ENCODE measurements around the gene MFAP4. TPM values are rescaled to one million over a fixed set of nuclear protein-coding genes. Genes with fewer than 3 reads are reported as not detected.

MFAP4 gene
- total RNA-seq, 1 experiment from 2014 or later: 1.5 TPM

DNA sequence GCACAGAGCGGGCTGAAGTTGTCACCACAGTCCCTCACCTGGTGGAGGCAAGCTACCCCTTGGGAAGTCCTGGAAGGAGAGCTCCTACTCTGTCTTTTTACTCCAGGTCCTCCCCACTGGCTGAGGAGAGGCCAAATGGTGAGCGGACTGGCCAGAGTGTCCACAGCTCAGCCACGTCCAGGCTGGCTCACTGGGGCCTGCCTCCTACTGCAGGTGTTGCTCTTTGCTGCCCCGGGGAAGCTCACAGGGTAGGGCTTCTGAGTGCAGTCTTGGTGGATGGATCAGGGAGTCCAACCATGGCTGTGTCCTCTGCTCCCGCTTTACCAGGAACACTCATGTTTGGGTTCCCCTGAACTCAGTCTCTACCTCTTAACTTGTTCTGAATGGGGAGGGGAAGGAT is 27.1 kb downstream of the MFAP4 start:
- Histone ChIP-seq H3T11ph (ENCODE audit: low read length) (no peak overlapping the region), H3K27ac (ENCODE audit: insufficient read length, low read depth, low read length) (no peak overlapping the region), H3K27me3 (ENCODE audit: insufficient read depth, low read length) (no peaks in the 10 kb centered on the region), H3K4me1 (ENCODE audit: insufficient read depth, low read length) (no peaks in the 10 kb centered on the region), H4K91ac (ENCODE audit: insufficient read length, low read depth, low read length) (no peak overlapping the region), H2BK120ac (ENCODE audit: low read depth, low read length, poor library complexity, severe bottlenecking) (no peak overlapping the region), H3K79me2 (ENCODE audit: insufficient read depth, low read length) (0 out of 2 replicates have a peak, but pooled peaks cover 2% of the 10 kb centered on the region), H3K23ac (ENCODE audit: insufficient read length, low read depth, low read length) (no peak overlapping the region), H2BK12ac (ENCODE audit: insufficient read length, low read depth, low read length) (no peak overlapping the region), H2BK15ac (ENCODE audit: low read depth, low read length) (no peak overlapping the region), H3K4ac (ENCODE audit: low read depth, low read length) (no peak overlapping the region), H3K9me3 (ENCODE audit: control insufficient read depth, low read depth, low read length) (no peaks in the 10 kb centered on the region), H3K79me1 (ENCODE audit: insufficient read depth, low read depth, low read length, poor library complexity, severe bottlenecking) (no peaks in the 10 kb centered on the region), H4K8ac (replicated peaks; ENCODE audit: insufficient read length, low read depth, low read length) (no peak overlapping the region), H2AK5ac (ENCODE audit: insufficient read length, low read length) (no peak overlapping the region), H3K4me2 (ENCODE audit: insufficient read depth, insufficient read length, low read length) (no peak overlapping the region), H3K9ac (ENCODE audit: extremely low read depth, insufficient read length, low read length) (no peak overlapping the region), H3K56ac (ENCODE audit: insufficient read length, low read depth, low read length) (no peak overlapping the region), H4K5ac (ENCODE audit: insufficient read length, low read depth, low read length) (no peak overlapping the region), H3K14ac (ENCODE audit: insufficient read depth, low read length) (no peak overlapping the region; the same call in 1 of the 2 replicates), H2AFZ (ENCODE audit: low read length) (no peak overlapping the region), H4K20me1 (ENCODE audit: control insufficient read depth, insufficient read depth, insufficient read length) (no peaks in the 10 kb centered on the region), H3K18ac (ENCODE audit: insufficient read length, low read depth, low read length) (no peak overlapping the region), H3K23me2 (ENCODE audit: insufficient read length, low read depth, low read length, poor library complexity, severe bottlenecking) (no peaks in the 10 kb centered on the region), H2BK5ac (ENCODE audit: insufficient read length, low read length) (no peak overlapping the region), H2BK20ac (ENCODE audit: low read depth, low read length, poor library complexity, severe bottlenecking) (no peak overlapping the region)
- no peak for DNase-seq
- Mint-ChIP-seq H3K4me3 (no peak overlapping the region), H3K4me1 (peaks cover 22 to 25% of the 10 kb centered on the region in 2 experiments), H3K36me3 (ENCODE audit: insufficient read depth in 1 of 3, low read depth in 3 of 3) (peaks cover 9 to 35% (median 29%) of the 10 kb centered on the region in 3 experiments; a peak in 6 of 7 replicates), H3K9me3 (no peaks in the 10 kb centered on the region), H3K27me3 (ENCODE audit: low read depth) (peaks cover 5% of the 10 kb centered on the region; the same call in 1 of the 2 replicates), H3K27ac (no peak overlapping the region)
- TF ChIP-seq, protein P1, sequence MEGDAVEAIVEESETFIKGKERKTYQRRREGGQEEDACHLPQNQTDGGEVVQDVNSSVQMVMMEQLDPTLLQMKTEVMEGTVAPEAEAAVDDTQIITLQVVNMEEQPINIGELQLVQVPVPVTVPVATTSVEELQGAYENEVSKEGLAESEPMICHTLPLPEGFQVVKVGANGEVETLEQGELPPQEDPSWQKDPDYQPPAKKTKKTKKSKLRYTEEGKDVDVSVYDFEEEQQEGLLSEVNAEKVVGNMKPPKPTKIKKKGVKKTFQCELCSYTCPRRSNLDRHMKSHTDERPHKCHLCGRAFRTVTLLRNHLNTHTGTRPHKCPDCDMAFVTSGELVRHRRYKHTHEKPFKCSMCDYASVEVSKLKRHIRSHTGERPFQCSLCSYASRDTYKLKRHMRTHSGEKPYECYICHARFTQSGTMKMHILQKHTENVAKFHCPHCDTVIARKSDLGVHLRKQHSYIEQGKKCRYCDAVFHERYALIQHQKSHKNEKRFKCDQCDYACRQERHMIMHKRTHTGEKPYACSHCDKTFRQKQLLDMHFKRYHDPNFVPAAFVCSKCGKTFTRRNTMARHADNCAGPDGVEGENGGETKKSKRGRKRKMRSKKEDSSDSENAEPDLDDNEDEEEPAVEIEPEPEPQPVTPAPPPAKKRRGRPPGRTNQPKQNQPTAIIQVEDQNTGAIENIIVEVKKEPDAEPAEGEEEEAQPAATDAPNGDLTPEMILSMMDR (conservative IDR thresholded peaks at IDR 0.05): no peak
- no CpG with 5 or more reads among the region's 5 CpGs for WGBS (ENCODE audit: extremely low coverage, insufficient read length, low lambda C conversion rate)

All from H9 (cell line).